ENCODE measurements around the gene FOXJ1.

DNA sequence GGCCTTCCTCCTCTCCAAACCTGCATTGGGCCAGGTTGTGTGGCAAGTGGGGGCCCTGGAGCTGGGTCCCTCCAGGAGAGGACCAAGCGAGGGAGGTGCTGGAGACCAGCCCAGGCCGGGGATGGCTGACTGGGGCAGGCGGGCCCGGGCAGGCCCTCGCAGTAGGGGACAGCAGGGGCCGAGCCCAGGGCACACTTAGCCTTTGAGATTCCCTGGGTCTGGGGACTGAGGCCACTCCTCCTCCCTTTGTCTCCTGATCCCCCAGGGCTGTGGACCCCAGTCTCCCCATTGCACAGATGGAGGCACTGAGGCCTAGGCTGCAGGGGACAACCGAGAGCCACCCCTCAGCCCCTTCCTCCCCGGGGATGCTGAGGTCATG is 5.2 kb downstream of the FOXJ1 start:
- TF ChIP-seq, protein P1, sequence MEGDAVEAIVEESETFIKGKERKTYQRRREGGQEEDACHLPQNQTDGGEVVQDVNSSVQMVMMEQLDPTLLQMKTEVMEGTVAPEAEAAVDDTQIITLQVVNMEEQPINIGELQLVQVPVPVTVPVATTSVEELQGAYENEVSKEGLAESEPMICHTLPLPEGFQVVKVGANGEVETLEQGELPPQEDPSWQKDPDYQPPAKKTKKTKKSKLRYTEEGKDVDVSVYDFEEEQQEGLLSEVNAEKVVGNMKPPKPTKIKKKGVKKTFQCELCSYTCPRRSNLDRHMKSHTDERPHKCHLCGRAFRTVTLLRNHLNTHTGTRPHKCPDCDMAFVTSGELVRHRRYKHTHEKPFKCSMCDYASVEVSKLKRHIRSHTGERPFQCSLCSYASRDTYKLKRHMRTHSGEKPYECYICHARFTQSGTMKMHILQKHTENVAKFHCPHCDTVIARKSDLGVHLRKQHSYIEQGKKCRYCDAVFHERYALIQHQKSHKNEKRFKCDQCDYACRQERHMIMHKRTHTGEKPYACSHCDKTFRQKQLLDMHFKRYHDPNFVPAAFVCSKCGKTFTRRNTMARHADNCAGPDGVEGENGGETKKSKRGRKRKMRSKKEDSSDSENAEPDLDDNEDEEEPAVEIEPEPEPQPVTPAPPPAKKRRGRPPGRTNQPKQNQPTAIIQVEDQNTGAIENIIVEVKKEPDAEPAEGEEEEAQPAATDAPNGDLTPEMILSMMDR (IDR thresholded peaks at IDR 0.05; ENCODE audit: borderline replicate concordance, extremely low read depth, low read length, poor library complexity, severe bottlenecking): no peak
- no peak for TF ChIP-seq EZH2 (IDR thresholded peaks at IDR 0.05; ENCODE audit: borderline replicate concordance, low read depth, low read length, severe bottlenecking)
